ENCODE data around the gene RASSF8. TPM values are rescaled to one million over a fixed set of nuclear protein-coding genes. Genes with fewer than 3 reads are reported as not detected.

Gene RASSF8
- total RNA-seq, 1 donor = 97.4 TPM

GRCh38 chr12:26029736-26030022, 71.2 kb downstream of the RASSF8 start:
- peaks cover 4% of the 10 kb centered on the region for H4K20me1 ChIP-seq (ENCODE audit: insufficient read depth, low read length)
- H3K27me3 ChIP-seq (ENCODE audit: insufficient read depth, low read length) = no peaks in the 10 kb centered on the region

GRCh38 chr12:26030371-26030770, 71.9 kb downstream of the RASSF8 start:
- Histone ChIP-seq H3K9me3 (ENCODE audit: low read depth, low read length) (no peaks in the 10 kb centered on the region), H2AFZ (ENCODE audit: low read length) (no peak overlapping the region), H3K79me2 (ENCODE audit: insufficient read depth, low read length) (peaks cover 89% of the 10 kb centered on the region), H3K4me3 (ENCODE audit: insufficient read depth, low read length) (no peak overlapping the region), H3K36me3 (ENCODE audit: insufficient read depth, low read length) (no peaks in the 10 kb centered on the region), H3K27me3 (ENCODE audit: insufficient read depth, low read length) (no peaks in the 10 kb centered on the region), H3K4me1 (ENCODE audit: insufficient read depth, low read length) (peaks cover 59% of the 10 kb centered on the region), H4K20me1 (ENCODE audit: insufficient read depth, low read length) (peaks cover 4% of the 10 kb centered on the region), H3K4me2 (ENCODE audit: insufficient read depth, low read length) (no peak overlapping the region), H3K27ac (ENCODE audit: low read depth, low read length) (peak overlapping the region; percentile 58)
- DNase-seq (ENCODE audit: insufficient read length, low spot score, missing footprints) = no peak
- TF ChIP-seq CTCF (IDR thresholded peaks at IDR 0.05; ENCODE audit: extremely low read depth, low read depth, low read length) = no peak

More at GRCh38 chr12:26029736-26030022, 71.2 kb downstream of the RASSF8 start:
- H3K4me1 ChIP-seq (ENCODE audit: insufficient read depth, low read length) = peaks cover 57% of the 10 kb centered on the region
- H3K79me2 ChIP-seq (ENCODE audit: insufficient read depth, low read length) = peaks cover 91% of the 10 kb centered on the region
- H3K4me3 ChIP-seq (ENCODE audit: insufficient read depth, low read length) = no peak overlapping the region
- H2AFZ ChIP-seq (ENCODE audit: low read length) = no peak overlapping the region
- peak overlapping the region; percentile 49 for H3K4me2 ChIP-seq (ENCODE audit: insufficient read depth, low read length)
- DNase-seq (ENCODE audit: insufficient read length, low spot score, missing footprints) = no peak
- no peak for TF ChIP-seq CTCF (IDR thresholded peaks at IDR 0.05; ENCODE audit: extremely low read depth, low read depth, low read length)
- H3K36me3 ChIP-seq (ENCODE audit: insufficient read depth, low read length) = no peaks in the 10 kb centered on the region
- H3K9me3 ChIP-seq (ENCODE audit: low read depth, low read length) = no peaks in the 10 kb centered on the region
- H3K27ac ChIP-seq (ENCODE audit: low read depth, low read length) = peak overlapping the region; percentile 58

DNA sequence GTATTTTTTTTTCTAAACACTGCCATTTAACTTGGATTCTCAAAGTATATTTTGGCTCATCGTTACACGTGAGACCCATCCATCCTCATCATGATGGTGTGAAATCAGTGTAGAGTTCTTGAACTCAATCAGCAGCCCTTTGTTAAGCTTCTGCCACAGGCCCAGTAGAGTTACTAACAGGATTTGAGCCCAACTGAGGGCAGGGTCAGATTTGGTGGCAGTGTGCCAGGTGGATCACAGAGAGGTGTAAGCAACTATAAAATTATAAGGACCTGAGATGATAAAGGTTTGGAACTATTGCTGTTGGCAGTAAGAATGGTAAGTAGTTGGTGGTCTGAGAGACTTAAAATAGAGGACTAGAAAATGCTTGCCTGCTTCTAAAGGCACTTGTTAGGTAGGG, 72.8 kb downstream of the RASSF8 start:
- no peaks in the 10 kb centered on the region for H3K36me3 ChIP-seq (ENCODE audit: insufficient read depth, low read length)
- no peak overlapping the region for H2AFZ ChIP-seq (ENCODE audit: low read length)
- H3K4me1 ChIP-seq (ENCODE audit: insufficient read depth, low read length) = peaks cover 59% of the 10 kb centered on the region
- H3K27me3 ChIP-seq (ENCODE audit: insufficient read depth, low read length) = no peaks in the 10 kb centered on the region
- peak overlapping the region; percentile 13 for H3K27ac ChIP-seq (ENCODE audit: low read depth, low read length)
- H3K4me2 ChIP-seq (ENCODE audit: insufficient read depth, low read length) = no peak overlapping the region
- no peak for TF ChIP-seq CTCF (IDR thresholded peaks at IDR 0.05; ENCODE audit: extremely low read depth, low read depth, low read length)
- H3K79me2 ChIP-seq (ENCODE audit: insufficient read depth, low read length) = peaks cover 86% of the 10 kb centered on the region
- no peak for DNase-seq (ENCODE audit: insufficient read length, low spot score, missing footprints)
- no peak overlapping the region for H3K4me3 ChIP-seq (ENCODE audit: insufficient read depth, low read length)
- H4K20me1 ChIP-seq (ENCODE audit: insufficient read depth, low read length) = peaks cover 4% of the 10 kb centered on the region
- no peaks in the 10 kb centered on the region for H3K9me3 ChIP-seq (ENCODE audit: low read depth, low read length)

- peaks cover 58% of the 10 kb centered on the region for H3K4me1 ChIP-seq (ENCODE audit: insufficient read depth, low read length)
- peaks cover 85% of the 10 kb centered on the region for H3K79me2 ChIP-seq (ENCODE audit: insufficient read depth, low read length)
- no peak for DNase-seq (ENCODE audit: insufficient read length, low spot score, missing footprints)
- no peaks in the 10 kb centered on the region for H3K27me3 ChIP-seq (ENCODE audit: insufficient read depth, low read length)
- no peak for TF ChIP-seq CTCF (IDR thresholded peaks at IDR 0.05; ENCODE audit: extremely low read depth, low read depth, low read length)
- no peak overlapping the region for H3K4me2 ChIP-seq (ENCODE audit: insufficient read depth, low read length)
- H2AFZ ChIP-seq (ENCODE audit: low read length) = no peak overlapping the region
- no peaks in the 10 kb centered on the region for H3K36me3 ChIP-seq (ENCODE audit: insufficient read depth, low read length)
- H3K27ac ChIP-seq (ENCODE audit: low read depth, low read length) = peak overlapping the region; percentile 13
- H3K4me3 ChIP-seq (ENCODE audit: insufficient read depth, low read length) = no peak overlapping the region
- H4K20me1 ChIP-seq (ENCODE audit: insufficient read depth, low read length) = peaks cover 4% of the 10 kb centered on the region
- no peaks in the 10 kb centered on the region for H3K9me3 ChIP-seq (ENCODE audit: low read depth, low read length)
These were observed 73.3 kb downstream of the RASSF8 start for GRCh38 chr12:26031827-26032226.
